PC-3 (cell line): ENCODE data around the gene AKR1C2. TPM values are rescaled to one million over a fixed set of nuclear protein-coding genes. Genes with fewer than 3 reads are reported as not detected.

Experiments used
- ATAC-seq: fragments of 200-7000 bp; cut with Tn5 transposase; 2 replicates; pipeline ENCODE4 v1.9.1; 2020; ENCODE audit warnings: mild to moderate bottlenecking, moderate library complexity
- BruUV-seq: library from RNA; stranded (reverse); fragments of 400-500 nt; replicated peaks from 2 replicates; lab custom pipeline; 2021; lab: Mats Ljungman, UMichigan
- CTCF ChIA-PET: fragments of 300-600 bp; sonication (Branson Sonifier 250); formaldehyde crosslinking; loops from one replicate; lab custom pipeline; 2022; ENCODE audit warnings: antibody characterized with exemption; lab: Charles Lee
- POLR2A ChIA-PET: fragments of 300-600 bp; sonication (Branson Sonifier 250); formaldehyde crosslinking; loops from one replicate; lab custom pipeline; 2022; ENCODE audit warnings: antibody characterized with exemption; ENCODE audit not compliant: unreplicated experiment; lab: Charles Lee
- DNase-seq: peaks from one replicate; pipeline ENCODE4 v3.0.0-alpha.2; 2015
- H2AFZ ChIP-seq: fragments of 300-600 bp; sonication (generic); 2 replicates; pipeline ENCODE4 v1.6.0; 2016; ENCODE audit warnings: antibody characterized with exemption, low read length
- H3F3A ChIP-seq: fragments of 300-600 bp; sonication (generic); one replicate; pipeline ENCODE4 v1.6.0; 2017; ENCODE audit warnings: antibody characterized with exemption, low read length, control low read depth, mild to moderate bottlenecking; ENCODE audit not compliant: unreplicated experiment
- H3K27ac ChIP-seq: fragments of 300-600 bp; sonication (generic); 2 replicates; pipeline ENCODE4 v1.5.1; 2016; ENCODE audit warnings: mild to moderate bottlenecking, low read length
- H3K27me3 ChIP-seq: fragments of 300-600 bp; sonication (generic); 2 replicates; pipeline ENCODE4 v1.6.1; 2016; ENCODE audit warnings: low read length, mixed read lengths
- H3K36me3 ChIP-seq: fragments of 300-600 bp; sonication (generic); 2 replicates; pipeline ENCODE4 v1.6.1; 2016; ENCODE audit warnings: low read depth, mixed run types, low read length, mixed read lengths
- H3K4me1 ChIP-seq: fragments of 300-600 bp; sonication (generic); 2 replicates; pipeline ENCODE4 v1.5.1; 2016; ENCODE audit warnings: low read length; ENCODE audit not compliant: insufficient read depth
- H3K4me2 ChIP-seq: fragments of 300-600 bp; sonication (generic); 2 replicates; pipeline ENCODE4 v1.6.0; 2016; ENCODE audit warnings: low read length
- H3K4me3 ChIP-seq: fragments of 300-600 bp; sonication (generic); 2 replicates; pipeline ENCODE4 v1.5.1; 2016; ENCODE audit warnings: mild to moderate bottlenecking, low read length, mixed read lengths
- H3K79me2 ChIP-seq: fragments of 300-600 bp; sonication (generic); 2 replicates; pipeline ENCODE4 v1.6.1; 2017; ENCODE audit warnings: low read length, mixed read lengths
- H3K9ac ChIP-seq: fragments of 300-600 bp; sonication (generic); 2 replicates; pipeline ENCODE4 v1.6.0; 2016; ENCODE audit warnings: mild to moderate bottlenecking, low read length
- H3K9me2 ChIP-seq: fragments of 300-600 bp; sonication (generic); replicated peaks from 2 replicates; pipeline ENCODE4 v1.6.1; 2016; ENCODE audit warnings: mixed run types, low read length, mixed read lengths
- H3K9me3 ChIP-seq: fragments of 300-600 bp; sonication (generic); 2 replicates; pipeline ENCODE4 v1.6.1; 2016; ENCODE audit warnings: low read length, mixed read lengths
- H4K20me1 ChIP-seq: fragments of 300-600 bp; sonication (generic); 2 replicates; pipeline ENCODE4 v1.6.1; 2016; ENCODE audit warnings: low read length, mixed read lengths
- CTCF ChIP-seq: fragments of 300-600 bp; sonication (generic); conservative IDR thresholded peaks from 2 replicates; pipeline ENCODE4 v1.5.1; 2017; ENCODE audit warnings: antibody characterized with exemption, low read depth, mild to moderate bottlenecking, low read length
- EZH2 ChIP-seq: fragments of 300-600 bp; sonication (generic); IDR thresholded peaks from one replicate; pipeline ENCODE4 v1.6.1; 2017; ENCODE audit warnings: antibody characterized with exemption, mild to moderate bottlenecking, low read length; ENCODE audit not compliant: unreplicated experiment
- EZH2phosphoT487 ChIP-seq: fragments of 300-600 bp; sonication (generic); IDR thresholded peaks from 2 replicates; pipeline ENCODE4 v1.6.1; 2018; ENCODE audit warnings: mild to moderate bottlenecking, antibody characterized with exemption, low read length, borderline replicate concordance
- intact Hi-C: fragments of 100-400 bp; cut with micrococcal nuclease; formaldehyde crosslinking; loops from 2 replicates; pipeline ENCODE4 v1.9.0; 2023
- total RNA-seq: library from RNA; depleted of rRNA; stranded (reverse); fragments of >200 nt; gene quantifications from 2 replicates; pipeline ENCODE4 v1.2.3, GENCODE V29; 2014

Gene AKR1C2
- total RNA-seq, 1 experiment from 2014 or later: 0.66 TPM

GRCh38 chr10:5040010-5040673 lies 36.5 kb upstream of the AKR1C2 start:
- H3K9ac ChIP-seq: no peak overlapping the region
- ATAC-seq: no peak
- no peaks in the 10 kb centered on the region for H4K20me1 ChIP-seq
- no peak for TF ChIP-seq EZH2phosphoT487
- TF ChIP-seq CTCF: no peak
- no peak for TF ChIP-seq EZH2
- H2AFZ ChIP-seq: no peak overlapping the region
- no TSS peak for BruUV-seq
- ChIA-PET POLR2A (interaction anchor here (0.6 kb wide), 1 partner anchor 51 kb away, joined by 3 read pairs; no protein-coding TSS in a partner anchor), CTCF (no interaction called here)
- H3K9me2 ChIP-seq: no peaks in the 10 kb centered on the region
- H3K9me3 ChIP-seq: no peaks in the 10 kb centered on the region
- no peak for DNase-seq
- H3K79me2 ChIP-seq: no peaks in the 10 kb centered on the region
- H3F3A ChIP-seq: no peaks in the 10 kb centered on the region
- H3K4me3 ChIP-seq: no peak overlapping the region
- no peak overlapping the region for H3K4me2 ChIP-seq
- intact Hi-C loops: no loop called here
- no peak overlapping the region for H3K27ac ChIP-seq
- no peaks in the 10 kb centered on the region for H3K4me1 ChIP-seq
- no peaks in the 10 kb centered on the region for H3K27me3 ChIP-seq
- H3K36me3 ChIP-seq: no peaks in the 10 kb centered on the region

- H3K79me2 ChIP-seq: no peaks in the 10 kb centered on the region
- TF ChIP-seq EZH2 (no peak), CTCF (no peak), EZH2phosphoT487 (no peak)
- no peak overlapping the region for H3K9ac ChIP-seq
- H3K4me3 ChIP-seq: no peak overlapping the region
- CTCF ChIA-PET: no interaction called here
- H3K27ac ChIP-seq: no peak overlapping the region
- H3K27me3 ChIP-seq: no peaks in the 10 kb centered on the region
- H3K9me2 ChIP-seq: no peaks in the 10 kb centered on the region
- BruUV-seq: no TSS peak
- H4K20me1 ChIP-seq: no peaks in the 10 kb centered on the region
- intact Hi-C loops: no loop called here
- no peaks in the 10 kb centered on the region for H3K9me3 ChIP-seq
- no peaks in the 10 kb centered on the region for H3K4me1 ChIP-seq
- H3K4me2 ChIP-seq: no peak overlapping the region
- no peaks in the 10 kb centered on the region for H3F3A ChIP-seq
- H2AFZ ChIP-seq: no peak overlapping the region
- no peaks in the 10 kb centered on the region for H3K36me3 ChIP-seq
- ATAC-seq (no peak), DNase-seq (no peak)
- POLR2A ChIA-PET: no interaction called here
Observed at GRCh38 chr10:5038733-5039132, 35.1 kb upstream of the AKR1C2 start.

GRCh38 chr10:5038101-5038500 lies 34.4 kb upstream of the AKR1C2 start:
- H2AFZ ChIP-seq: no peak overlapping the region
- no peaks in the 10 kb centered on the region for H4K20me1 ChIP-seq
- H3K27ac ChIP-seq: no peak overlapping the region
- ATAC-seq (no peak), DNase-seq (no peak)
- H3K9ac ChIP-seq: no peak overlapping the region
- no peaks in the 10 kb centered on the region for H3K4me1 ChIP-seq
- H3K9me3 ChIP-seq: no peaks in the 10 kb centered on the region
- H3K4me2 ChIP-seq: no peak overlapping the region
- TF ChIP-seq EZH2: no peak
- TF ChIP-seq CTCF: no peak
- no peak for TF ChIP-seq EZH2phosphoT487
- intact Hi-C loops: no loop called here
- H3K9me2 ChIP-seq: no peaks in the 10 kb centered on the region
- no peaks in the 10 kb centered on the region for H3K79me2 ChIP-seq
- no TSS peak for BruUV-seq
- no peak overlapping the region for H3K4me3 ChIP-seq
- no peaks in the 10 kb centered on the region for H3F3A ChIP-seq
- POLR2A ChIA-PET: no interaction called here
- H3K36me3 ChIP-seq: no peaks in the 10 kb centered on the region
- no peaks in the 10 kb centered on the region for H3K27me3 ChIP-seq
- CTCF ChIA-PET: no interaction called here
